IMR-90 (cell line): ENCODE results near the gene TENM4. TPM values are rescaled to one million over a fixed set of nuclear protein-coding genes. Genes with fewer than 3 reads are reported as not detected.

Source experiments
- ATAC-seq: fragments of 200-7000 bp; cut with Tn5 transposase; 2 replicates; pipeline ENCODE4 v1.9.1; 2020; ENCODE audit warnings: low read depth, mild to moderate bottlenecking, moderate library complexity
- BruUV-seq: library from RNA; stranded (reverse); fragments of 400-500 nt; replicated peaks from 2 replicates; lab custom pipeline; 2021; lab: Mats Ljungman, UMichigan
- CTCF ChIA-PET: fragments of 300-600 bp; formaldehyde crosslinking; extraction: SDS; loops from one replicate; lab custom pipeline; 2021; ENCODE audit warnings: antibody characterized with exemption; lab: Yijun Ruan, JAX
- POLR2A ChIA-PET: fragments of 300-600 bp; sonication (Branson Sonifier 250); formaldehyde crosslinking; loops from one replicate; lab custom pipeline; 2022; ENCODE audit warnings: antibody characterized with exemption; ENCODE audit not compliant: unreplicated experiment; lab: Charles Lee
- DNase-seq: peaks from one replicate; pipeline ENCODE4 v3.0.0; 2013
- H2AFZ ChIP-seq: replicated peaks from 2 replicates; pipeline ENCODE3; 2013; ENCODE audit warnings: low read length, mild to moderate bottlenecking; ENCODE audit not compliant: poor library complexity
- H2AK5ac ChIP-seq: 2 replicates; pipeline ENCODE4 v1.6.1; 2013; ENCODE audit warnings: low read depth, low read length, inconsistent platforms
- H2AK9ac ChIP-seq: replicated peaks from 2 replicates; pipeline ENCODE3; 2013; ENCODE audit warnings: mild to moderate bottlenecking, low read depth, low read length, moderate library complexity; ENCODE audit not compliant: poor library complexity
- H2BK120ac ChIP-seq: 2 replicates; pipeline ENCODE4 v1.6.1; 2013; ENCODE audit warnings: low read depth, low read length, inconsistent platforms
- H2BK15ac ChIP-seq: 3 replicates; pipeline ENCODE4 v1.6.1; 2013; ENCODE audit warnings: low read depth, low read length, inconsistent platforms
- H2BK20ac ChIP-seq: 2 replicates; pipeline ENCODE4 v1.6.1; 2013; ENCODE audit warnings: low read depth, mild to moderate bottlenecking, inconsistent platforms, low read length, moderate library complexity
- H2BK5ac ChIP-seq: 2 replicates; pipeline ENCODE4 v1.6.1; 2013; ENCODE audit warnings: mild to moderate bottlenecking, low read depth, low read length, inconsistent platforms; ENCODE audit not compliant: poor library complexity, severe bottlenecking
- H3K14ac ChIP-seq: replicated peaks from 2 replicates; pipeline ENCODE4 v1.6.1; 2013; ENCODE audit warnings: low read depth, low read length, inconsistent platforms
- H3K18ac ChIP-seq: 2 replicates; pipeline ENCODE4 v1.6.1; 2013; ENCODE audit warnings: low read depth, low read length, control low read depth
- H3K23ac ChIP-seq: 2 replicates; pipeline ENCODE4 v1.6.1; 2013; ENCODE audit warnings: low read depth, low read length, inconsistent platforms
- H3K27ac ChIP-seq: 2 replicates; pipeline ENCODE4 v1.5.1; 2013; ENCODE audit warnings: mild to moderate bottlenecking, control low read depth, low read length; ENCODE audit not compliant: insufficient read depth
- H3K27me3 ChIP-seq: 2 replicates; pipeline ENCODE4 v1.6.1; 2013; ENCODE audit warnings: low read length; ENCODE audit not compliant: control insufficient read depth, insufficient read depth
- H3K36me3 ChIP-seq: 2 replicates; pipeline ENCODE4 v1.6.1; 2013; ENCODE audit warnings: low read length, mixed read lengths; ENCODE audit not compliant: control insufficient read depth, insufficient read depth
- H3K4ac ChIP-seq: 2 replicates; pipeline ENCODE4 v1.6.1; 2013; ENCODE audit warnings: low read depth, low read length, inconsistent platforms
- H3K4me1 ChIP-seq: 2 replicates; pipeline ENCODE4 v1.6.1; 2013; ENCODE audit warnings: low read length, mixed read lengths; ENCODE audit not compliant: control insufficient read depth, insufficient read depth
- H3K4me2 ChIP-seq: 2 replicates; pipeline ENCODE4 v1.6.1; 2013; ENCODE audit warnings: low read depth, mild to moderate bottlenecking, control low read depth, low read length, moderate library complexity
- H3K4me3 ChIP-seq: 2 replicates; pipeline ENCODE4 v1.5.1; 2013; ENCODE audit warnings: low read depth, mild to moderate bottlenecking, control low read depth, low read length, moderate library complexity; ENCODE audit not compliant: insufficient read depth
- H3K56ac ChIP-seq: 2 replicates; pipeline ENCODE4 v1.6.1; 2013; ENCODE audit warnings: low read length, inconsistent platforms; ENCODE audit not compliant: insufficient read depth; ENCODE audit errors: extremely low read depth
- H3K79me1 ChIP-seq, 2 experiments: 2 replicates each; pipeline ENCODE4 v1.6.1; 2013; ENCODE audit warnings: low read length in 2 of 2, inconsistent platforms in 1 of 2, low read depth in 1 of 2
- H3K9ac ChIP-seq: 2 replicates; pipeline ENCODE4 v1.6.1; 2013; ENCODE audit warnings: low read depth, low read length, control low read depth
- H3K9me1 ChIP-seq: 2 replicates; pipeline ENCODE4 v1.6.1; 2013; ENCODE audit warnings: low read length, inconsistent platforms; ENCODE audit not compliant: insufficient read depth
- H3K9me3 ChIP-seq: 2 replicates; pipeline ENCODE4 v1.6.1; 2013; ENCODE audit warnings: low read length; ENCODE audit not compliant: control insufficient read depth, insufficient read depth
- H4K20me1 ChIP-seq: 2 replicates; pipeline ENCODE4 v1.6.1; 2013; ENCODE audit warnings: low read length, inconsistent platforms; ENCODE audit not compliant: insufficient read depth
- H4K5ac ChIP-seq: 2 replicates; pipeline ENCODE4 v1.6.1; 2013; ENCODE audit warnings: mild to moderate bottlenecking, low read depth, low read length, control low read depth
- H4K8ac ChIP-seq, 2 experiments: 2 replicates each; pipeline ENCODE4 v1.6.1; 2013; ENCODE audit warnings: low read depth in 2 of 2, low read length in 2 of 2, control low read depth in 1 of 2, inconsistent platforms in 1 of 2
- H4K91ac ChIP-seq: 2 replicates; pipeline ENCODE4 v1.6.1; 2013; ENCODE audit warnings: low read depth, low read length, inconsistent platforms; ENCODE audit not compliant: insufficient read depth
- RCOR1 ChIP-seq: IDR thresholded peaks from 2 replicates; pipeline ENCODE4 v1.6.1; 2012; ENCODE audit warnings: mild to moderate bottlenecking, low read length, improper control_type of control experiment; ENCODE audit not compliant: insufficient replicate concordance
- WGBS, 2 experiments: methylation state at CpG; one replicate each; pipeline versions ENCODE4 v1.1.5 to v1.1.7; 2013; ENCODE audit warnings: missing lambda C conversion rate in 2 of 2; ENCODE audit not compliant: insufficient read length in 1 of 2; ENCODE audit errors: extremely low coverage in 2 of 2; 5-methylcytosine and 5-hydroxymethylcytosine counted together
- dilution Hi-C: fragments of 300-500 bp; cut with HindIII; formaldehyde crosslinking; loops from one replicate; pipeline ENCODE4 v1.14.3; 2018; ENCODE audit warnings: low sequenced_read_pairs; ENCODE audit not compliant: unreplicated experiment
- in situ Hi-C: fragments of 300-500 bp; cut with MboI; formaldehyde crosslinking; loops from 3 replicates; pipeline ENCODE4 v1.14.3; 2019; ENCODE audit warnings: low sequenced_read_pairs, inconsistent platforms, mixed read lengths
- intact Hi-C: fragments of 100-400 bp; cut with micrococcal nuclease; formaldehyde crosslinking; loops from 2 replicates; pipeline ENCODE4 v1.10.0; 2022
- polyA plus RNA-seq, 3 experiments: library from polyadenylated mRNA; depleted of rRNA; stranded (reverse); fragments of >200 nt; gene quantifications; 2 replicates each; pipeline ENCODE4 v1.2.3, GENCODE V29; 2012; ENCODE audit warnings: low replicate concordance in 1 of 3
- total RNA-seq: library from RNA; depleted of rRNA; stranded (reverse); fragments of >200 nt; gene quantifications from 2 replicates; pipeline ENCODE4 v1.2.3, GENCODE V29; 2012

Gene TENM4
- total and polyA plus RNA-seq, 2 of the 4 experiments (the other 2 are of a cell fraction): 7.4 to 9.0 TPM

GRCh38 chr11:79117488-79117887, 323.3 kb downstream of the TENM4 start:
- in situ Hi-C loops: no loop called here
- TF ChIP-seq RCOR1: no peak
- H2AK5ac ChIP-seq: no peak overlapping the region
- H3K9ac ChIP-seq: no peak overlapping the region
- H2BK15ac ChIP-seq: no peak overlapping the region
- no peak overlapping the region for H3K27ac ChIP-seq
- H3K4me2 ChIP-seq: no peak overlapping the region
- H3K23ac ChIP-seq: no peak overlapping the region
- WGBS, 2 experiments: no CpG with 5 or more reads among the region's 1 CpG
- H4K8ac ChIP-seq: no peak overlapping the region
- no peak overlapping the region for H3K4ac ChIP-seq
- BruUV-seq: no TSS peak
- H3K9me1 ChIP-seq: no peaks in the 10 kb centered on the region; the same call in 1 of the 2 replicates
- no peaks in the 10 kb centered on the region for H3K79me1 ChIP-seq
- no peaks in the 10 kb centered on the region for H3K36me3 ChIP-seq
- no peak overlapping the region for H3K14ac ChIP-seq
- no peak overlapping the region for H4K91ac ChIP-seq
- DNase-seq (no peak), ATAC-seq (no peak)
- H4K20me1 ChIP-seq: no peaks in the 10 kb centered on the region
- H2AFZ ChIP-seq: no peak overlapping the region
- H3K4me1 ChIP-seq: no peaks in the 10 kb centered on the region; the same call in 1 of the 2 replicates
- no peak overlapping the region for H2BK20ac ChIP-seq
- H3K27me3 ChIP-seq: no peaks in the 10 kb centered on the region
- ChIA-PET POLR2A (no interaction called here), CTCF (no interaction called here)
- no peak overlapping the region for H2AK9ac ChIP-seq
- H2BK120ac ChIP-seq: no peak overlapping the region
- H3K56ac ChIP-seq: no peak overlapping the region
- dilution Hi-C loops: no loop called here
- H4K5ac ChIP-seq: no peak overlapping the region
- H3K4me3 ChIP-seq: no peak overlapping the region
- H3K9me3 ChIP-seq: no peaks in the 10 kb centered on the region
- intact Hi-C loops: no loop called here
- H3K18ac ChIP-seq: no peak overlapping the region
- H2BK5ac ChIP-seq: no peak overlapping the region
